WTC11 (cell line): ENCODE measurements around the gene SNAPC4. TPM values are rescaled to one million over a fixed set of nuclear protein-coding genes. Genes with fewer than 3 reads are reported as not detected.

Source experiments
- ATAC-seq: fragments of 200-7000 bp; cut with Tn5 transposase; 2 replicates; pipeline ENCODE4 v1.10.0; 2021; ENCODE audit warnings: mild to moderate bottlenecking, moderate library complexity
- CTCF ChIA-PET: fragments of 300-600 bp; sonication (Branson Sonifier 250); formaldehyde crosslinking; loops from one replicate; lab custom pipeline; 2021; ENCODE audit warnings: antibody characterized with exemption; lab: Charles Lee
- POLR2A ChIA-PET: fragments of 350-600 bp; sonication (Branson Sonifier 250); formaldehyde crosslinking; loops from one replicate; lab custom pipeline; 2021; ENCODE audit warnings: antibody characterized with exemption; lab: Charles Lee
- DNase-seq: peaks from one replicate; pipeline ENCODE4 v3.0.0; 2021; ENCODE audit warnings: low spot score
- H3K27ac Mint-ChIP-seq: 2 replicates; pipeline ENCODE4 v1.8.0; 2021; ENCODE audit warnings: mixed read lengths
- H3K27me3 Mint-ChIP-seq: 2 replicates; pipeline ENCODE4 v1.8.0; 2021; ENCODE audit warnings: low read depth, mild to moderate bottlenecking, moderate library complexity, mixed read lengths
- H3K36me3 Mint-ChIP-seq: 2 replicates; pipeline ENCODE4 v1.8.0; 2021; ENCODE audit warnings: mixed read lengths
- H3K4me1 Mint-ChIP-seq: 2 replicates; pipeline ENCODE4 v1.8.0; 2022; ENCODE audit warnings: mixed read lengths
- H3K4me3 Mint-ChIP-seq: 2 replicates; pipeline ENCODE4 v1.8.0; 2021; ENCODE audit warnings: mild to moderate bottlenecking, moderate library complexity, mixed read lengths
- H3K9me3 Mint-ChIP-seq: 2 replicates; pipeline ENCODE4 v1.8.0; 2021; ENCODE audit warnings: mixed read lengths
- CBFB ChIP-seq: sonication (generic); formaldehyde crosslinking; IDR thresholded peaks from 2 replicates; pipeline ENCODE4 v1.8.1; 2022; ENCODE audit warnings: mild to moderate bottlenecking, low read depth, missing genetic modification reagents
- CREB1 ChIP-seq: sonication (generic); formaldehyde crosslinking; IDR thresholded peaks from 2 replicates; pipeline ENCODE4 v1.8.0; 2023; ENCODE audit warnings: mild to moderate bottlenecking, missing genetic modification reagents
- CREM ChIP-seq: sonication (generic); formaldehyde crosslinking; IDR thresholded peaks from 2 replicates; pipeline ENCODE4 v1.8.1; 2022; ENCODE audit warnings: mild to moderate bottlenecking, missing genetic modification reagents, moderate library complexity
- E2F5 ChIP-seq: sonication (generic); formaldehyde crosslinking; IDR thresholded peaks from 2 replicates; pipeline ENCODE4 v1.8.1; 2022; ENCODE audit warnings: mild to moderate bottlenecking, moderate library complexity, missing genetic modification reagents
- ETV6 ChIP-seq: sonication (generic); formaldehyde crosslinking; IDR thresholded peaks from 2 replicates; pipeline ENCODE4 v1.8.1; 2022; ENCODE audit warnings: mild to moderate bottlenecking, missing genetic modification reagents
- FOXK1 ChIP-seq: sonication (generic); formaldehyde crosslinking; IDR thresholded peaks from 2 replicates; pipeline ENCODE4 v1.8.0; 2022; ENCODE audit warnings: mild to moderate bottlenecking, moderate library complexity, missing genetic modification reagents
- FOXP1 ChIP-seq: sonication (generic); formaldehyde crosslinking; IDR thresholded peaks from 2 replicates; pipeline ENCODE4 v1.8.0; 2022; ENCODE audit warnings: missing genetic modification reagents, mild to moderate bottlenecking, moderate library complexity, borderline replicate concordance
- GTF2I ChIP-seq: fragments of 250-450 bp; sonication (Bioruptor Pico); conservative IDR thresholded peaks from 2 replicates; pipeline ENCODE4 v1.4.0; 2021; ENCODE audit warnings: mild to moderate bottlenecking
- IRF1 ChIP-seq: sonication (generic); formaldehyde crosslinking; IDR thresholded peaks from 2 replicates; pipeline ENCODE4 v1.8.0; 2023; ENCODE audit warnings: missing genetic modification reagents
- MLX ChIP-seq: sonication (generic); formaldehyde crosslinking; IDR thresholded peaks from 2 replicates; pipeline ENCODE4 v1.8.1; 2023; ENCODE audit warnings: mild to moderate bottlenecking, missing genetic modification reagents, moderate library complexity
- MYBL2 ChIP-seq: sonication (generic); formaldehyde crosslinking; IDR thresholded peaks from 2 replicates; pipeline ENCODE4 v1.8.1; 2023; ENCODE audit warnings: mild to moderate bottlenecking, moderate library complexity, missing genetic modification reagents
- NR3C1 ChIP-seq: sonication (generic); formaldehyde crosslinking; conservative IDR thresholded peaks from 2 replicates; pipeline ENCODE4 v1.8.1; 2023; ENCODE audit warnings: low read depth, mild to moderate bottlenecking, missing genetic modification reagents
- PRRX2 ChIP-seq: fragments of 250-450 bp; sonication (Bioruptor Pico); IDR thresholded peaks from 2 replicates; pipeline ENCODE4 v1.8.0; 2021; ENCODE audit warnings: mild to moderate bottlenecking
- RELA ChIP-seq: sonication (generic); formaldehyde crosslinking; IDR thresholded peaks from 2 replicates; pipeline ENCODE4 v1.8.1; 2022; ENCODE audit warnings: missing genetic modification reagents, mild to moderate bottlenecking, borderline replicate concordance
- ZBTB21 ChIP-seq: sonication (generic); formaldehyde crosslinking; IDR thresholded peaks from 2 replicates; pipeline ENCODE4 v1.8.1; 2023; ENCODE audit warnings: mild to moderate bottlenecking, missing genetic modification reagents, borderline replicate concordance
- ZNF317 ChIP-seq: sonication (generic); formaldehyde crosslinking; IDR thresholded peaks from 2 replicates; pipeline ENCODE4 v1.8.1; 2023; ENCODE audit warnings: low read depth, mild to moderate bottlenecking, moderate library complexity, missing genetic modification reagents, borderline replicate concordance
- total RNA-seq: library from RNA; stranded (reverse); gene quantifications from 3 replicates; pipeline ENCODE4 v1.2.3, GENCODE V29; 2021

The SNAPC4 gene
- total RNA-seq, 1 experiment from 2014 or later: 22.8 TPM

GRCh38 chr9:136366826-136367225 is 33.1 kb downstream of the SNAPC4 start (continued):
- TF ChIP-seq IRF1 (CRISPR knock-in tag) (no peak), CREM (CRISPR knock-in tag) (no peak), GTF2I (no peak)
- TF ChIP-seq, all 79 proteins: peak for 0

GRCh38 chr9:136365775-136366222 is 34.2 kb downstream of the SNAPC4 start:
- Mint-ChIP-seq H3K36me3 (no peaks in the 10 kb centered on the region), H3K9me3 (no peaks in the 10 kb centered on the region), H3K4me3 (no peak overlapping the region), H3K27ac (no peak overlapping the region), H3K27me3 (no peaks in the 10 kb centered on the region), H3K4me1 (peaks cover 5% of the 10 kb centered on the region)
- DNase-seq (no peak), ATAC-seq (no peak)
- CTCF ChIA-PET: interaction anchor here (1.0 to 3.8 kb wide), 6 partner anchors 8 to 41 kb away, joined by 3 to 14 read pairs (median 8); partner anchors contain the start of gene CARD9
- no peak for TF ChIP-seq IRF1 (CRISPR knock-in tag)
- TF ChIP-seq MYBL2 (CRISPR knock-in tag): no peak
- no peak for TF ChIP-seq FOXK1 (CRISPR knock-in tag)
- no peak for TF ChIP-seq CREB1 (CRISPR knock-in tag)
- no peak for TF ChIP-seq ETV6
- no peak for TF ChIP-seq RELA (CRISPR knock-in tag)
- no peak for TF ChIP-seq FOXP1 (CRISPR knock-in tag)
- POLR2A ChIA-PET: interaction anchor here (1.0 kb wide), 1 partner anchor 38 kb away, joined by 3 read pairs; no protein-coding TSS in a partner anchor

GRCh38 chr9:136364942-136365774 is 34.8 kb downstream of the SNAPC4 start:
- no peak overlapping the region; the same call in 1 of the 2 replicates for H3K4me3 Mint-ChIP-seq
- H3K36me3 Mint-ChIP-seq: no peaks in the 10 kb centered on the region
- CTCF ChIA-PET: interaction anchor here (1.1 to 3.8 kb wide), 6 partner anchors 9 to 87 kb away, joined by 3 to 41 read pairs (median 11); partner anchors contain the start of gene CARD9
- H3K9me3 Mint-ChIP-seq: no peaks in the 10 kb centered on the region
- no peak for DNase-seq
- TF ChIP-seq ZBTB21 (CRISPR knock-in tag) (no peak), CBFB (CRISPR knock-in tag) (no peak), FOXK1 (CRISPR knock-in tag) (no peak)
- no peak overlapping the region for H3K27ac Mint-ChIP-seq
- no peaks in the 10 kb centered on the region for H3K27me3 Mint-ChIP-seq
- POLR2A ChIA-PET: no interaction called here
- peaks cover 5% of the 10 kb centered on the region for H3K4me1 Mint-ChIP-seq
- no peak for ATAC-seq

- no peak overlapping the region for H3K27ac Mint-ChIP-seq
- ChIA-PET CTCF (interaction anchor here (0.5 to 3.8 kb wide), 28 partner anchors 8 to 268 kb away, joined by 3 to 41 read pairs (median 4); partner anchors contain the start of gene CARD9), POLR2A (interaction anchor here (0.9 to 1.9 kb wide), 3 partner anchors 8 to 40 kb away, joined by 3 to 8 read pairs (median 4); no protein-coding TSS in a partner anchor)
- no peaks in the 10 kb centered on the region for H3K27me3 Mint-ChIP-seq
- peak; percentile 33 for DNase-seq
- H3K9me3 Mint-ChIP-seq: no peaks in the 10 kb centered on the region
- peaks cover 5% of the 10 kb centered on the region for H3K4me1 Mint-ChIP-seq
- H3K4me3 Mint-ChIP-seq: peak overlapping the region; percentile 25; the same call in 1 of the 2 replicates
- TF ChIP-seq ZNF317 (CRISPR knock-in tag): 0 out of 2 replicates have a peak, but pooled peaks have one; percentile 9
- no peak for TF ChIP-seq NR3C1 (CRISPR knock-in tag)
- peak; percentile 4; the same call in 1 of the 2 replicates for TF ChIP-seq E2F5 (CRISPR knock-in tag)
- no peak for TF ChIP-seq PRRX2 (CRISPR knock-in tag)
- 0 out of 2 replicates have a peak, but pooled peaks have one; percentile 28 for TF ChIP-seq ZBTB21 (CRISPR knock-in tag)
- TF ChIP-seq MLX: peak; percentile 19; the same call in 1 of the 2 replicates
- no peak for ATAC-seq
- no peaks in the 10 kb centered on the region for H3K36me3 Mint-ChIP-seq
Observed at GRCh38 chr9:136363949-136364748, 35.8 kb downstream of the SNAPC4 start.
